DND-41 (cell line): ENCODE data around the gene CDA.

Experiments used
- EZH2 ChIP-seq: IDR thresholded peaks from 3 replicates; pipeline ENCODE4 v1.6.1; 2012; ENCODE audit warnings: borderline replicate concordance, low read depth, mild to moderate bottlenecking, moderate library complexity, low read length, inconsistent platforms; ENCODE audit not compliant: severe bottlenecking
- TF ChIP-seq, protein P1 (sequence below): IDR thresholded peaks from 2 replicates; pipeline ENCODE4 v1.5.1; 2012; ENCODE audit warnings: borderline replicate concordance, low read length, moderate library complexity, mild to moderate bottlenecking; ENCODE audit not compliant: poor library complexity, severe bottlenecking; ENCODE audit errors: extremely low read depth

DNA sequence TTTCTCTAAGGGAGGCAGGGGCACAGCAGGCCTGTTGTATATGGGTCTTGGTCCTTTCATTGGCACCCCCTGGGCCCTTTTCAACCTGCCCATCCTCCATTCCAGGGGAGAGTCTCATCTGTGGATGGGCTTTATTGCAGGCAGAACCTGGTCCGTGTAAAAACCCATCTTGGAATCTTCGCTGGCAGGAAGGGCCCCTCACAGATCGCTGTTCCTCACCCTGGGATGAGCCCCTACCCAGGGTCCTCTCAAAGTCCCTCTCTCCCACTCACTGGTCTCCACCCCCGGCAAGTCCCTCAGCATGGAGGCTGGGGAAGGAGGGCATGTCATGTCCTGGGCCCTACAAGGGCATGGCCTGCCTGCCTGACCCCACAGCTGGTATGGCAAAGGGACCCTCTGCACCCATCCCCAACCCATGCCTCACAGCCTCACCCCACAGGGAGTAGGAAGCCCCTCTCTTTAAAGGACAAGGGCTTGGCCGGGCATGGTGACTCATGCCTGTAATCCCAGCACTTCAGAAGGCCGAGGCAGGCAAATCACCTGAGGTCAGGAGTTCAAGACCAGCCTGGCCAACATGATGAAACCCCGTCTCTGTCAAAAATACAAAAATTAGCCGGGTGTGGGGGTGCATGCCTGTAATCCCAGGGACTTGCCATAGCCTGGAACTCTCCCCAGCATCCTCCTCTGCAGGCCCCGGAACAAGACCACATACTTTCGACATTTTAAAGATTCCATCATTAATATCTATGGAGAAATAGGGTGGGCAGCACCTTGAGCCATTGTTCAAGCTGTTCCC is 13.2 kb upstream of the CDA start:
- TF ChIP-seq, protein P1, sequence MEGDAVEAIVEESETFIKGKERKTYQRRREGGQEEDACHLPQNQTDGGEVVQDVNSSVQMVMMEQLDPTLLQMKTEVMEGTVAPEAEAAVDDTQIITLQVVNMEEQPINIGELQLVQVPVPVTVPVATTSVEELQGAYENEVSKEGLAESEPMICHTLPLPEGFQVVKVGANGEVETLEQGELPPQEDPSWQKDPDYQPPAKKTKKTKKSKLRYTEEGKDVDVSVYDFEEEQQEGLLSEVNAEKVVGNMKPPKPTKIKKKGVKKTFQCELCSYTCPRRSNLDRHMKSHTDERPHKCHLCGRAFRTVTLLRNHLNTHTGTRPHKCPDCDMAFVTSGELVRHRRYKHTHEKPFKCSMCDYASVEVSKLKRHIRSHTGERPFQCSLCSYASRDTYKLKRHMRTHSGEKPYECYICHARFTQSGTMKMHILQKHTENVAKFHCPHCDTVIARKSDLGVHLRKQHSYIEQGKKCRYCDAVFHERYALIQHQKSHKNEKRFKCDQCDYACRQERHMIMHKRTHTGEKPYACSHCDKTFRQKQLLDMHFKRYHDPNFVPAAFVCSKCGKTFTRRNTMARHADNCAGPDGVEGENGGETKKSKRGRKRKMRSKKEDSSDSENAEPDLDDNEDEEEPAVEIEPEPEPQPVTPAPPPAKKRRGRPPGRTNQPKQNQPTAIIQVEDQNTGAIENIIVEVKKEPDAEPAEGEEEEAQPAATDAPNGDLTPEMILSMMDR = no peak
- TF ChIP-seq EZH2 = no peak
